Adipose tissue (tissue), 3 donors: ENCODE results near the gene SUSD4. TPM values are rescaled to one million over a fixed set of nuclear protein-coding genes. Genes with fewer than 3 reads are reported as not detected.
"Not testable (repeated sequence)": the region's sequence is repeated elsewhere in the genome, so short reads cannot be mapped to it uniquely, and the experiment has no call there.

ENCODE experiments used
- H3K27ac ChIP-seq: one replicate; pipeline ENCODE4 v1.5.1; 2013; ENCODE audit warnings: low read depth, low read length
- WGBS, 3 donors: extraction: QIAGEN DNeasy Blood & Tissue Kit; methylation state at CpG; one replicate each; pipeline ENCODE4 v1.1.7; 2013; 5-methylcytosine and 5-hydroxymethylcytosine counted together
- polyA plus RNA-seq, 3 donors: library from polyadenylated mRNA; stranded (reverse); fragments of 200-250 nt; gene quantifications; one replicate each; pipeline ENCODE4 v1.2.3, GENCODE V29; 2013
- donor health status: healthy with polysubstance abuse.
- donor health status: Bipolar disorder and iron deficiency.
- donor health status: healthy.

The SUSD4 gene
- polyA plus RNA-seq, 3 donors = 0.91 to 6.8 (median 5.6) TPM

GRCh38 chr1:223312705-223313414 is 51.1 kb downstream of the SUSD4 start:
- WGBS, 3 donors = 39 to 62% (median 40%) methylated on average over 5 of the region's 5 CpGs
- H3K27ac ChIP-seq = no peak overlapping the region

GRCh38 chr1:223312273-223312672 is 51.7 kb downstream of the SUSD4 start:
- no peak overlapping the region for H3K27ac ChIP-seq
- 85 to 95% (median 93%) methylated on average over 2 of the region's 2 CpGs for WGBS, 3 donors

- no peak overlapping the region for H3K27ac ChIP-seq
- 89 to 93% (median 90%) methylated on average over 3 of the region's 3 CpGs for WGBS, 3 donors
Observed at GRCh38 chr1:223311826-223312225, 52.1 kb downstream of the SUSD4 start.

- H3K27ac ChIP-seq = no peak overlapping the region
Observed at GRCh38 chr1:223308136-223308535, 55.8 kb downstream of the SUSD4 start.

GRCh38 chr1:223307544-223307943 is 56.4 kb downstream of the SUSD4 start:
- WGBS, 3 donors = 54 to 93% (median 86%) methylated on average over 5 of the region's 5 CpGs
- H3K27ac ChIP-seq = no peak overlapping the region

More at GRCh38 chr1:223308136-223308535, 55.8 kb downstream of the SUSD4 start:
- 61 to 82% (median 73%) methylated on average over 2 of the region's 2 CpGs for WGBS, 3 donors

GRCh38 chr1:223304931-223305330 is 59.0 kb downstream of the SUSD4 start:
- H3K27ac ChIP-seq = no peak overlapping the region
- WGBS, 3 donors = 50 to 79% (median 71%) methylated on average over 1 of the region's 1 CpG

GRCh38 chr1:223301371-223301770 is 62.6 kb downstream of the SUSD4 start:
- no peak overlapping the region for H3K27ac ChIP-seq
- 92 to 94% (median 93%) methylated on average over 2 of the region's 2 CpGs for WGBS, 3 donors

- H3K27ac ChIP-seq = no peak overlapping the region
- WGBS, 3 donors = 11 to 91% (median 28%) methylated on average over 1 of the region's 1 CpG
Observed at GRCh38 chr1:223299553-223299952, 64.4 kb downstream of the SUSD4 start.

GRCh38 chr1:223298701-223299100 is 65.3 kb downstream of the SUSD4 start:
- no peak overlapping the region for H3K27ac ChIP-seq
- WGBS, 3 donors = 46 to 81% (median 48%) methylated on average over 5 of the region's 5 CpGs

- 94 to 100% (median 95%) methylated on average over 1 of the region's 1 CpG for WGBS, 3 donors
Observed at GRCh38 chr1:223297800-223298199, 66.2 kb downstream of the SUSD4 start.

GRCh38 chr1:223291796-223292195 is 72.2 kb downstream of the SUSD4 start:
- no peak overlapping the region for H3K27ac ChIP-seq
- 72 to 81% (median 77%) methylated on average over 2 of the region's 2 CpGs for WGBS, 3 donors

More at GRCh38 chr1:223297800-223298199, 66.2 kb downstream of the SUSD4 start:
- no peak overlapping the region for H3K27ac ChIP-seq

- WGBS, 3 donors = 56 to 70% (median 57%) methylated on average over 3 of the region's 3 CpGs
- no peak overlapping the region for H3K27ac ChIP-seq
Observed at GRCh38 chr1:223290397-223290796, 73.6 kb downstream of the SUSD4 start.

- WGBS, 3 donors = 83 to 92% (median 86%) methylated on average over 3 of the region's 3 CpGs
- no peak overlapping the region for H3K27ac ChIP-seq
Observed at GRCh38 chr1:223289621-223290020, 74.4 kb downstream of the SUSD4 start.

- H3K27ac ChIP-seq = no peak overlapping the region
- WGBS, 3 donors = 84 to 93% (median 91%) methylated on average over 5 of the region's 5 CpGs
Observed at GRCh38 chr1:223288826-223289225, 75.2 kb downstream of the SUSD4 start.

- 94 to 96% (median 95%) methylated on average over 3 of the region's 3 CpGs for WGBS, 3 donors
- H3K27ac ChIP-seq = no peak overlapping the region
Observed at GRCh38 chr1:223285452-223285851, 78.5 kb downstream of the SUSD4 start.

GRCh38 chr1:223283697-223284096 is 80.3 kb downstream of the SUSD4 start:
- not testable (repeated sequence) for H3K27ac ChIP-seq
- 92 to 100% (median 95%) methylated on average over 3 of the region's 3 CpGs for WGBS, 3 donors

- WGBS, 3 donors = 78 to 95% (median 87%) methylated on average over 8 of the region's 8 CpGs
- H3K27ac ChIP-seq = not testable (repeated sequence)
Observed at GRCh38 chr1:223278311-223278710, 85.7 kb downstream of the SUSD4 start.

- 79 to 86% (median 80%) methylated on average over 4 of the region's 4 CpGs for WGBS, 3 donors
- no peak overlapping the region for H3K27ac ChIP-seq
Observed at GRCh38 chr1:223276029-223276428, 87.9 kb downstream of the SUSD4 start.

- no peak overlapping the region for H3K27ac ChIP-seq
- 70 to 93% (median 92%) methylated on average over 5 of the region's 5 CpGs for WGBS, 3 donors
Observed at GRCh38 chr1:223273511-223273910, 90.5 kb downstream of the SUSD4 start.

- 75 to 89% (median 83%) methylated on average over 5 of the region's 5 CpGs for WGBS, 3 donors
- H3K27ac ChIP-seq = no peak overlapping the region
Observed at GRCh38 chr1:223271085-223271781, 92.7 kb downstream of the SUSD4 start.
